Brain microvascular endothelial cell (primary cell): ENCODE measurements around the gene TBC1D1.

Experiments
- DNase-seq: peaks from one replicate; pipeline ENCODE4 v3.0.0-alpha.2; 2020
- H3K27ac ChIP-seq: fragments of 250-450 bp; sonication (Bioruptor Pico); 2 replicates; pipeline ENCODE4 v1.5.1; 2020; ENCODE audit warnings: mild to moderate bottlenecking, moderate library complexity
- H3K27me3 ChIP-seq: fragments of 250-450 bp; sonication (Bioruptor Pico); replicated peaks from 2 replicates; pipeline ENCODE4 v1.5.1; 2020; ENCODE audit warnings: mild to moderate bottlenecking
- H3K36me3 ChIP-seq: fragments of 250-450 bp; sonication (Bioruptor Pico); replicated peaks from 2 replicates; pipeline ENCODE4 v1.5.1; 2020; ENCODE audit warnings: mild to moderate bottlenecking
- H3K4me3 ChIP-seq: 2 replicates; pipeline ENCODE4 v1.5.1; 2011; ENCODE audit warnings: low read depth, mild to moderate bottlenecking, control low read depth, low read length, moderate library complexity
- in situ Hi-C: cut with HindIII; loops from 2 replicates; pipeline ENCODE4 v1.10.0; 2017; ENCODE audit warnings: low sequenced_read_pairs, low pct_ligation_motif_present
- TF ChIP-seq, protein P1 (sequence below): IDR thresholded peaks from 2 replicates; pipeline ENCODE4 v1.5.1; 2011; ENCODE audit warnings: low read depth, mild to moderate bottlenecking, moderate library complexity, low read length, control low read depth, inconsistent platforms; ENCODE audit errors: missing control alignments

The TBC1D1 gene

DNA sequence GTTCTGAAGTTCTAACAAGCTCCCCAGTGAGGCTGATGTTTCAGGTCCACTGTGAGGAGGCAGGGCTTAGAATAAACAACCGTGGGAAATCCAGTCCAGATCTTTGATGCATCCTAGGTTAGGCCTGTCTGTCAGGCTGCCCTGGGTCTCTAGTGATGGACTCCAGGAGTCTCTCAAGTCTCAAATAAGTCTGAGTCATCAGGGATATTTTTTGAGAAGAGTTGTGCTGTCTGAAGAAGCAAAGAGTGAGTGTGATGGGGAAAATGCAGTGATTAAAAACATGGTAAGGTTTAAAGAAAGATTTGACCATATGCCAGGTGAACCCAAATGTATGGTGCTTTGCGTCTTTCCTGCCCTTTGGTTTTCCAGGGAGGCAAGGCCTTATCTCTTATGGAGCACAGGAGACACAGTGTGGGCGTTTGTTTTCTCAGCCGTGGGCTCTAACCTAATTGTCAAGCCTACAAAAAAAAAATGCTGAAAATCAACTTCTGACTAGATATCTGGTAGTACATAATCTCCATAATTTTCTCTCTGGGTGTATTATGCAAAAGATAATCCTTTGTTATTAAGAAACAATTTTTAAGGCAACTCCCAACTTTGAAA lies 170.0 kb downstream of the TBC1D1 start:
- Histone ChIP-seq H3K36me3 (peaks cover 5% of the 10 kb centered on the region), H3K27ac (peak overlapping the region; percentile 56), H3K27me3 (no peaks in the 10 kb centered on the region), H3K4me3 (no peak overlapping the region)
- peak; percentile 78 for DNase-seq
- TF ChIP-seq, protein P1, sequence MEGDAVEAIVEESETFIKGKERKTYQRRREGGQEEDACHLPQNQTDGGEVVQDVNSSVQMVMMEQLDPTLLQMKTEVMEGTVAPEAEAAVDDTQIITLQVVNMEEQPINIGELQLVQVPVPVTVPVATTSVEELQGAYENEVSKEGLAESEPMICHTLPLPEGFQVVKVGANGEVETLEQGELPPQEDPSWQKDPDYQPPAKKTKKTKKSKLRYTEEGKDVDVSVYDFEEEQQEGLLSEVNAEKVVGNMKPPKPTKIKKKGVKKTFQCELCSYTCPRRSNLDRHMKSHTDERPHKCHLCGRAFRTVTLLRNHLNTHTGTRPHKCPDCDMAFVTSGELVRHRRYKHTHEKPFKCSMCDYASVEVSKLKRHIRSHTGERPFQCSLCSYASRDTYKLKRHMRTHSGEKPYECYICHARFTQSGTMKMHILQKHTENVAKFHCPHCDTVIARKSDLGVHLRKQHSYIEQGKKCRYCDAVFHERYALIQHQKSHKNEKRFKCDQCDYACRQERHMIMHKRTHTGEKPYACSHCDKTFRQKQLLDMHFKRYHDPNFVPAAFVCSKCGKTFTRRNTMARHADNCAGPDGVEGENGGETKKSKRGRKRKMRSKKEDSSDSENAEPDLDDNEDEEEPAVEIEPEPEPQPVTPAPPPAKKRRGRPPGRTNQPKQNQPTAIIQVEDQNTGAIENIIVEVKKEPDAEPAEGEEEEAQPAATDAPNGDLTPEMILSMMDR: no peak
- in situ Hi-C loops: loop anchor here (25.0 kb wide), 2 partner anchors 101 to 251 kb away; no protein-coding TSS in a partner anchor

DNA sequence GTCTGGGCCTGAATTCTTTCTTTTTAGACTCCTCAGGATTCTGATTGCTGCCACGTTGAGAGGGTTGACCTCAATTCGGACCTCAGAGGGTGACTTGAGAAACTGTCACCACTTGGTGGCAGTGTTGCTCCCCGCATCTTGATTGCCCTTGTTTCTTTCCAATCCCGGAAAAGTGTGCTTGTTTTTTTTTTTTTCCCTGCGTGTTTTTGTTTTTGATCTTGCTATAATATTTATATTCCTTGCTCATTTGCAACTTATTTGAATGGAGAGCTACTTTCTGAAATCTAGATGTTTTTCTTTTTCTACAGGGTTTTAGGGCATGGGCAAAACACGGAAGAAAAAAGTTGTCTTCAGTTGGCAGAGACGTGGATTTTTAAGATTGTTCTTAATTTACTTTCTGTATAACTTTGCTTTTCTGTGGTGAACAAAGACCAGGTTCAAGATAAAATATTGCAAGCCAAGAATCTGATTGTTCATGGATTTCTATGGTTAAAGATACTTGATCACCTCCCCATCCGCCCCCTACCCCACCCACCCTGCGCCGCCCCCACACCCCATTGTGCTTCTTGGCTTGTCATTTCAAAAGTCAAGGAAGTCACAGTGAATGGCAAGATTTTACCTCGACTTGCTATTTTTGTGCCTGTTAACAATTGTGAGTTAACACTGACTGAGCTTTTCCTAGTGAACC lies 171.3 kb downstream of the TBC1D1 start:
- TF ChIP-seq, protein P1: peak; percentile 84
- in situ Hi-C loops: loop anchor here (25.0 kb wide), 2 partner anchors 100 to 250 kb away; no protein-coding TSS in a partner anchor
- DNase-seq: peak; percentile 76
- H3K27ac ChIP-seq: peak overlapping the region; percentile 56
- peak overlapping the region; percentile 37 for H3K4me3 ChIP-seq
- no peaks in the 10 kb centered on the region for H3K36me3 ChIP-seq
- H3K27me3 ChIP-seq: no peaks in the 10 kb centered on the region

DNA sequence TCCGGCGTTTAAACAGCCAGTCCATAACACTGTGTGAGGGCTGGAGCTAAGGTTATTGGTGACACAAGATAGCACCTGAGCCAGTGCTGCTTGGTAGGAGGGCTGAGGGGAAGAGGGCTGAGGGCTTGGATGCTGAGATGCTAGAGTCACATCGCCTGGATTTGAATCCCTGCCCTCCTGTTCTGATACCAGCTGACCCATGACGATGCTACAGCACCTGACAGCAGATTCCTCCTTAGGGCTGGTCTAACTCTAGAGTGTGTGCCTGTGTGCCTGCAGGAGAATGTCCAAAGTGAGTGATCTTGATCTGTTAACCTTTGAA lies 171.9 kb downstream of the TBC1D1 start:
- TF ChIP-seq, protein P1: no peak
- H3K4me3 ChIP-seq: no peak overlapping the region
- H3K27me3 ChIP-seq: no peaks in the 10 kb centered on the region
- DNase-seq: no peak
- in situ Hi-C loops: loop anchor here (25.0 kb wide), 2 partner anchors 100 to 250 kb away; no protein-coding TSS in a partner anchor
- H3K36me3 ChIP-seq: no peaks in the 10 kb centered on the region
- H3K27ac ChIP-seq: no peak overlapping the region

DNA sequence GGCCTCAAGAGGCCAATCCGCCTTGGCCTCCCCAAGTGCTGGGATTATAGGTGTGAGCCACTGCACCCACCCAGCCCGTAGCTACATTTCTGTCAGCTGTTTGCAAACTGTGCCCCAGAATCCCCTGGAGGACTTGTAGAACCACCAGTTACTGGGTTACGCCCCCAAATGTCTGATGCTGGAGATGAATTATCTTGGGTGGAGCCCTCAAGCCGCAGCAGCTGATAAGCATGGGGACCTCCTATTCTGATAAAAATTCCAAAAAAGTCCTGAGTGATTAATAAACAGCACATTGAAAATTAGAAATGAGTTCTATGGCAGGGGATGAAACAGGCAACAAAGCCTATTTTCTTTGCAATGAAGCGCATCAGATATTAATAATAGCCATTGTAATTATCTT lies 174.3 kb downstream of the TBC1D1 start:
- no peak for DNase-seq
- H3K36me3 ChIP-seq: peaks cover 3% of the 10 kb centered on the region
- TF ChIP-seq, protein P1: no peak

DNA sequence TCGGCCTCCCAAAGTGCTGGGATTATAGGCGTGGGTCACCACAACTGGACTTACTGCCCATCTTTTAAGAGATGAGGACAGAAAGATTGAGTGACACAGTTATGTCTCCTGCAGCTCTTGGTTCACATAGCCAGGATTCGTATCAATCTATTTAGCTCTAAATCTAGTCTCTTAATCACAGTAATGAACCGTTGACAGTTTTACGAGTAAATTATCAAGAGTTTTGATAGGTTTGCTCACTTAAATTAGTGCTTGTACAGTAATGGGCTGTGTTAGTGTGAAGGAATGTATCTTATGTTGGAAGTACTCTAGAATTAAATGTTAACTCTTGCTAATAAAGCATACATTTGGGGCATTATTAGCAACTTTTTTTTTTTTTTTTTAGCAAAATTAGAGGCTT lies 175.0 kb downstream of the TBC1D1 start:
- TF ChIP-seq, protein P1: no peak
- no peak for DNase-seq
- Histone ChIP-seq H3K27me3 (no peaks in the 10 kb centered on the region), H3K4me3 (no peak overlapping the region), H3K36me3 (peaks cover 3% of the 10 kb centered on the region), H3K27ac (no peak overlapping the region)
- in situ Hi-C loops: loop anchor here (25.0 kb wide), 2 partner anchors 96 to 246 kb away; no protein-coding TSS in a partner anchor

More for the DNA sequence above, 174.3 kb downstream of the TBC1D1 start:
- in situ Hi-C loops: loop anchor here (25.0 kb wide), 2 partner anchors 97 to 247 kb away; no protein-coding TSS in a partner anchor
- H3K27me3 ChIP-seq: no peaks in the 10 kb centered on the region
- no peak overlapping the region for H3K27ac ChIP-seq
- H3K4me3 ChIP-seq: no peak overlapping the region
